Stimulated activated naive CD4-positive, alpha-beta T cell treated with Interleukin-2 at 50 U/mL for 16 hours (primary cell): Measurements from ENCODE around the gene ANKRD65.
"Not testable (repeated sequence)": the region's sequence is repeated elsewhere in the genome, so short reads cannot be mapped to it uniquely, and the experiment has no call there.

Experiments used
- DNase-seq: peaks from one replicate; lab custom pipeline; 2025; lab: John Stamatoyannopoulos, UW

Gene ANKRD65

GRCh38 chr1:1421147-1421906 lies at the start of gene ANKRD65:
ANKRD65 (minus strand) TSS chr1:1421276; CDS start chr1:1421005, 271 bp downstream.
- no peak for DNase-seq

- not testable (repeated sequence) for DNase-seq
Measured at GRCh38 chr1:1468196-1468985, 47.3 kb upstream of the ANKRD65 start.

- no peak for DNase-seq
Measured at GRCh38 chr1:1463312-1463711, 42.2 kb upstream of the ANKRD65 start.

GRCh38 chr1:1462318-1462966 lies 41.4 kb upstream of the ANKRD65 start:
- DNase-seq: no peak

GRCh38 chr1:1461721-1462317 lies 40.7 kb upstream of the ANKRD65 start:
- DNase-seq: no peak

- DNase-seq: no peak
Measured at GRCh38 chr1:1460540-1461130, 39.6 kb upstream of the ANKRD65 start.

GRCh38 chr1:1459711-1460110 lies 38.6 kb upstream of the ANKRD65 start:
- not testable (repeated sequence) for DNase-seq

GRCh38 chr1:1459156-1459555 lies 38.1 kb upstream of the ANKRD65 start:
- DNase-seq: not testable (repeated sequence)

- DNase-seq: not testable (repeated sequence)
Measured at GRCh38 chr1:1456683-1457255, 35.7 kb upstream of the ANKRD65 start.

GRCh38 chr1:1455934-1456333 lies 34.9 kb upstream of the ANKRD65 start:
- DNase-seq: not testable (repeated sequence)

- no peak for DNase-seq
Measured at GRCh38 chr1:1455366-1455884, 34.3 kb upstream of the ANKRD65 start.

GRCh38 chr1:1454286-1455056 lies 33.4 kb upstream of the ANKRD65 start:
- not testable (repeated sequence) for DNase-seq

GRCh38 chr1:1452882-1453281 lies 31.8 kb upstream of the ANKRD65 start:
- DNase-seq: no peak

GRCh38 chr1:1452365-1452739 lies 31.3 kb upstream of the ANKRD65 start:
- DNase-seq: not testable (repeated sequence)

- no peak for DNase-seq
Measured at GRCh38 chr1:1451696-1452364, 30.8 kb upstream of the ANKRD65 start.

- DNase-seq: not testable (repeated sequence)
Measured at GRCh38 chr1:1450616-1451015, 29.5 kb upstream of the ANKRD65 start.

- DNase-seq: no peak
Measured at GRCh38 chr1:1449099-1449739, 28.1 kb upstream of the ANKRD65 start, which contains the start of gene ATAD3C. ATAD3C (plus strand) TSS chr1:1449689; CDS start chr1:1450684, 995 bp downstream.

GRCh38 chr1:1446631-1447030 lies 25.6 kb upstream of the ANKRD65 start:
- not testable (repeated sequence) for DNase-seq

- no peak for DNase-seq
Measured at GRCh38 chr1:1442069-1442770, 21.1 kb upstream of the ANKRD65 start.
